Superior temporal gyrus (tissue), 1 donor: ENCODE data around the gene DISC1.
"Not testable (repeated sequence)": the region's sequence is repeated elsewhere in the genome, so short reads cannot be mapped to it uniquely, and the experiment has no call there.

Source experiments
- DNase-seq: peaks from one replicate; pipeline ENCODE4 v3.0.0-alpha.2; 2016; ENCODE audit errors: extremely low spot score

The DISC1 gene

DNA sequence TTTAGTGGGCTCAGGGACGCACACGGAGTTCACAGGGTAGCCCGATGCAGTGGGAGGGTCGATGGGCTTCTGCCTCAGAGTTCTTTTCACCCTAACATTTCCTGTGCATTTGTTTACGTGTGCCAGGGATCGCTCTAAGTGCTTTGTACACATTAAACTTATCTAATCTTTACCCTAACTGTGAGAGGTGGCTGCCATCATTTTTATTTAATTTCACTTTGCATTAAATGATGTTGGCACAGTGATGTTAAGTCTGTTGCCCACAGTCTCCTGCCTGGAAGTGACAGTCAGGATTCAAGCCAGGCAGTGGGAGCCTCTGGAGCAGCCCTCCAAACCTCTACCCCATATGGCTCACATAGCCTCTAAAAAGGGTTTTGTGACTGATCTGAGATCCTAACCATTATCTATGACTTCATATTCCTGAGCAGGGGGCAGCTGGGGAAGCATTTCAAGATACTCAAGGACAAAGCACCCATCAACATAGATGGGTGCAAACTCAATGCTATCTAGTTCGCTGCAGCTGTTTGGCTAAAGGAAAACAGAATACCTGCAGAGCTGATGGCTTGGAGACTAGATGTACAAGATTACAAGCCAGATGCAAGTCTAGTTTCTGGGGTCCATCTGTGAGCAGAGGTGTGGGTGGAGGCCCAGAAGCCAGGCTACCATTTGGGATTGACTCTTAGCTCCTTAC is 303.8 kb downstream of the DISC1 start:
- no peak for DNase-seq

DNA sequence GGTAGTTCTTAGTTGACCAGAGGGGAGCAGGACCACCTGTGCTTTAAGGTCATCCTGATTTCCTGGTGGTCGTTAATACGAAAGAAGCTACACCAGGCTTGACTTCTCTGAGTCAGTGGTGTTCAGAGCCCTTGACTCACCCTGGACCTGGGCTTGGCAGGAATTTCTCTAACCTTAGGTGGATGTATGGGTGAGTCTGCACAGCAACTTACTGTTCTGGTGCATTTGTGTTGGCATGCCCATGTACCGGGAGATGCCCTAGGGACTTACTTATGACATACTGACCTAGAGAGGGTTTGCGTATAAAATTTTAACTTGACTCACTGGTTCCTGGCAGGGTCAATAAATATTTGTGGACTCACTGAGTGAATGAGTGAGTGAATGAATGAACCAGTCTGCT is 304.6 kb downstream of the DISC1 start:
- DNase-seq = no peak

DNA sequence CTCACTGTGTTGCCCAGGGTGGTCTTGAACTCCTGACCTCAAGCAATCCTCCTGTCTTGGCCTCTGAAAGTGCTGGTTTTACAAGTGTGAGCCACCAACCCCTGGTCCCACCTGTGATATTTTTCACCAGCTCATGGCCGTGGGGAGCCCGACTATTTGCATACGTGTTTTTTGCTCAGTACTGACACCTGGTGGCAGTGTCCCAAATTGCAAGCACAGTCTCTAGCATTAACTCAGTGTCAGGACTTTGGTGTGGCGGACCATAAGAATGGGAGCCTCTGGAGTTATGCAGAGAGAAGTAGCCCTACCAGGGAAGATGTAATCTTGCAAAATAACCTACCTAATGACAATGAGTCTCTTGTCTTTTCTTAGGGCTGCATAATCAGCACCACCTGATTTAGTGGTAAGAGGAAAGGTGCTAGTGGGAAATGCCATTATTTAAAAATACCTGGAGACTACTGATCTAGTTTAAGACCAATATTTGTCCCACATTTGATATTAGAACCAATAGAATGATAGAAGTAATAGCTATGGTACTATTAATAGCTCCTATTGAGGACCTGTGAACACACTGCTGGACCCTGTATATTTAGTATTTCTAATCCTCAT is 305.4 kb downstream of the DISC1 start:
- no peak for DNase-seq

DNA sequence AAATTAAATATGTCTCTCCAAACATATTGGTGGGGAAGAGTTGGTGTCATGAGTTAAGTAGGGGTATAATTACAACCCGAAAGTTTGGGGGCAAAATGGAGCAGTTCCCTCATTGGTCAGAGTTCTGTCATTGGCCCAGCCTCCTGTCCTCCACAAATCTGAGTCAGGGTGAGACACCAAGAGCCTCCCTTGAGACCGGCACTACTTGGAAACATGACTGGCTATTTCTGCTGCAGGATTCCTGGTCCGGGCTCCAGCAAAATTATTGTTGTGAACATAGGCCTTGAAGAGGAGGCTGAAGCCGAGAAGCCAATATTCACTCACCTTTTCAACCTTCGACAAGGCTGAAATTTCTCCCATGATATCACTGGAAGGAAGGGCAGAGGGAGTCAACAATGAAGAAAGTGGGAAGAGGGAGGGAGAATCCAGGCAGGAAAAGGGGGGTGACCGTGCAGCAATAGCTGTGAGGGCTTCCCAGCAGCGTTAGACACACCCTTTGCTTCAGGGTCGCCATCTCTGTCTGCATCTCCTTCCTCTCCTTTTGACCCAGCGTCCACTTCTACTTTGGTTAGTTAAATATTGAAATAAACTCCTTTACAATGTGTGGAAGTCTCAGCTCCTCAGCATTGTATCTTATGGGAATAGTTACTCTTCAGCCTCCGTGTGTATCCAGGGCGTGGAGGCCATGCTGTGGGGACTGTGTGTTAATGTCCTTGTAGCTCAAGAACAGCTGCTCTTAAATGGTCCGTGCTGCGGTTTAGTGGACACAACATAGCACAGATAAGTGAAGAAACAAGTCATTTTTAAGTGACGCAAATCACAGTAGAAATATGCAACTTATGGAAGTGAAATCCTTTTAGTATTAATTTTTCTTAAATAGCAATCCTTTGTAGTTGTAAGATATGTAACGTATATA is 307.4 kb downstream of the DISC1 start:
- DNase-seq = no peak

DNA sequence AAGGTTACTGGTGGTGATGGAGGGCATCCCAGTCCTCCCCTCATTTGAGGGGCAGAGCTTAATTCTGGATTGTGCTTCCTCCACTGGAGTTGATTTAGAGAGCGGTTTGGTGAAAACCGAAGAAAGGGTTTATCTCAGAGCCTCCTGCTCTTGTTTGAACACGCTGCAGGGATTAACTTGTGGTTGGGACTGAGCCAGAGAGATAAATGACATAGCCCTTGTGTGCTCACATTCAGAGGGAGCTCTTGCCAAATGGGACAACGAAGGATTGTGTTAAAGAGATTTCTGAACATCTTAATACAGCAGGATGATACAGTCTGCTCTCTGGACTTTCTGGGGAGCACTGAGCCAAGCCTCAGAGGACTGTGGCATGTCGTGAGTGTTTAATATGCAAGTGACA is 308.2 kb downstream of the DISC1 start:
- no peak for DNase-seq

DNA sequence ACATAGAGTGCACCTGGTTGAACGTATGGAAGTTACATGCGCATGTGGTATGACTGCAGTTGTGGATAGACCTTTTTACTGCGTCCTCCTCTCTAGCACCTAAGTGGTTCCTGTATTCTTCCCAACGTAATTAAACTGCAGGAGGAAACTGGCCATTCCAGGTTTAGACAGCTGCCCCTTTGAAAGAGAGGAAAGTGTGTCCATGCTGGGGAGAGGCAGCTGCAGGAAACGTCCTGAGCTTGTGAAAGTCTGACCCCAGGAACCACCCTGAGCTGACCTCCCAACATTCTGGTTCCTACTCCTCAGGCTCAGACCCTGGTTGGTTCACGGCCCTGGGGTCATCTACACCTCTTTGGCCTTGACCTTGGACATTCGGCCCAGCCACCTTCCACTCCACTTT is 309.3 kb downstream of the DISC1 start:
- no peak for DNase-seq

DNA sequence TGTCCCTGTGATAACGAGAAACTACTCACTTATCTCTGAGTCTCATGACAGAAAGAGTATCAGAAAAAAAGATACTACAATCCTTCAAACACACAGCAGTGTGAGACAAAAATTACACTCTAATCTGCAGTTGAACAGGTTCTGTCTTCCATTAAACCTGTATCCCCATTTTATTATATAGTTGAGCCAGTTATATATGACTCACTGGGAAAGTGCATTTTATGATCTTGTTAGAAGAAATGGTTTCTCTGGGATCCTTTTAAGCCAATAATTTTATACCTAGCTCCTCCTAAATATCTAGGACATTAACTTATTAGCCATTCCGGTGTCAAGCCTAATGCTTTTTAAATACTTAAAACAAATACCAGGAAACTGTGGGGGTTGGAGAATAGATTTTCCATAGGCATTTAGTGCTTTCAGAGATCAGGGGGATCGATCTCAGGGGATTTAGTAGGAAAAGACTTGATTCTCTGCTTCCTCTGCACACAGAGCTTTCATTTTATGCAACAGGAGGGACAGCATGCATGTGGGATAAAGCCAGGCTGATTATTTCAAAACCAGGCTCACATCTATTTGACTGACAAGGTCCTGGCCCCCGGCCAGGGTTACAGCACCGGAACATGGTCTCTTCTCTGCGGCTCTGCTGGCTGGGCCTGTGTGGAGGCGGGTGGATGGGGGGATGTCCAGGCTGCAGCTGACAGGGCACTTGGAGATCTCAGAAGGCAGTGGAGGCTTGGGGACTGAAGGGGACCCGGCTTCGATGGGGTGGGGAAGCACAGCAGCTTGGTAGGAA is 310.6 kb downstream of the DISC1 start:
- no peak for DNase-seq

DNA sequence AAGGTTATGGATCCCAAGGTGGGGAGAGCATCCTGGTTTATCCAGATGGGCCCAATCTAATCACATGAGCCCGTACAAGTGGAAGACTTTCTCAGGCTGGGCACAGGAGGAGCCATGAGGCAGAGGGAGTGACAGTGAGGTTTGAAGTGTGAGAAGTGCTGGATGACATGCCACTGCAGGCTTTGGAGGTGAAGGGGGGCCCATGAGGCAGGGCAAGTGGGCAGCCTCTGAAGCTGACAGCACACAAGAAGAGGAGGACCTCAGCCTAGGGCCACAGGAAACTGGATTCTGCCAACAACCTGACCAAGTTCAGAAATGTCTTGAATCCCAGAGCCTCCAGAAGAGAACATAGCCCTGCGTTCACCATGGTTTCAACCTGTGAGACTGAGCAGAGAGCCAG is 311.6 kb downstream of the DISC1 start:
- DNase-seq = no peak

DNA sequence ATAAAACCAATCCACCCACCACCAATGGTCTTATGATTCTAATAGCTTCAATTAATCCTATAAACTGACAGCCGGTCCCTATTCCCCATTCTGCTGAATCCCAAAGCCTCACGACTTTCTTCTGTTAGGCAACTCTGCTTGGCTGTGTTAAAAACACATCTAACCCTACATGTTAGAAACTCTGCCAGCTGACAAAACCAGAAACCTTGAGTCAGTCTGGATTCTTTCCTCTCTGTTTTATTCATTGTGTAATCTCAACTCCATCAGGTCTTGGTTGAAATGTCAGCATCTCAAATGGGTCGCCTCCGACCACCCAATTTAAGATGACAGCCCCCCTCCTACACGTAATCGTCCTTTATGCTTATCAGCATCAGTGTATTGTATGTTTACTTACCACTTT is 312.1 kb downstream of the DISC1 start:
- no peak for DNase-seq

DNA sequence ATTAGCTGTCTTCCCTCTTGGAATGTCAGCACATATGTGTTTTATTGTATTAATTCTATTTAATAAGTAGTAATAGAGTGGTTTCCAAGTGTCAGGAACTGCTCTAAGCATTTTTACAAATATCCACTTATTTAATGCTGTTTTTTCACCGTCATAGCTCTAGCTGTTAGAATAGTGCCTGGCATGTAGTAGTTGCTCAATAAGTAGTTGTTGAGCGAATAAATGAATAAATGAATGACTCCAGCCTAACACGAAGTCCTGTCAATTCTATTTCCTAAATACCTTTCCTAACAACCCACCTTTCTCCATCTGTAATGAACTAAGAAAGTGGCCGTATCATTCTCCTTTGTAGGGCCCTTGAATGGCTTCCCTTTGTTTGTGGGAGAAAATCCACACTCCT is 312.5 kb downstream of the DISC1 start:
- DNase-seq = no peak

DNA sequence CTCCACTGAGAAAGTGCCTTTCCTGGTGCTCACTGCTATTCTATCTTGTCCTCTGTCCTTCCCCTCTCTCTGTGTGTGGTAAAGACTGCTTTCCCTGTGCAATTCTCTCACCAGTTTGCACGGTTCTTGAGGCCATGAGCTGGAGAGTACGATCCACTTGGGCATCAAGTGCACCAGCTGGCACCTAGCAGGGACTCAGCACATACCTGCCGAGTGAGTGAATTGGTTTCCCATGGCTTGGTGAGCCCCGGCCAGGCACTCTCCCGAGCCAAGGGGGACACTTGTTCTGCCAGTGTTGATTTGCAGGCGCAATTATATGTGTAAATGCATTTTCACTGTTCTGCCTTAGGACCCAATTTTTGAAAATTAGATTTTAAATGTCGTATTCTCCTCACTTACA is 313.5 kb downstream of the DISC1 start:
- no peak for DNase-seq

DNA sequence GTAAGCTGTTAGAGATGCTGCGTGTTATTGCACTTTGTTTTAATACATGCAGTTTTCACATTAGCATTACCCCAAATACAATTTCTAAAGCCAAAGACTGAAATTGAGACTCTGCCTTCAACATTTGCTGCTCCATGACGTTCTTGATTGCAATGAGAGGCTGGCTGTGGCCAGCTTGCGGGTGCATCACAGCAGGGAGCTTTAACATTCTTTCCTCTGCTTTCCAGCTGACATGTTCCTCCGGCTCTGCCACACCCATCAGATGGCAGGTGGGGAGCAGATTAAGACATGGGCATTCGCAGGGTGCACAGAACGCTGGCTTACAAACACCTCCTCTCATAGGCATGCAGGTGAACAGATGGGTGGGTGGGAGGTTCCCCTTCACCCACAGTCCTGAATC is 314.1 kb downstream of the DISC1 start:
- no peak for DNase-seq

DNA sequence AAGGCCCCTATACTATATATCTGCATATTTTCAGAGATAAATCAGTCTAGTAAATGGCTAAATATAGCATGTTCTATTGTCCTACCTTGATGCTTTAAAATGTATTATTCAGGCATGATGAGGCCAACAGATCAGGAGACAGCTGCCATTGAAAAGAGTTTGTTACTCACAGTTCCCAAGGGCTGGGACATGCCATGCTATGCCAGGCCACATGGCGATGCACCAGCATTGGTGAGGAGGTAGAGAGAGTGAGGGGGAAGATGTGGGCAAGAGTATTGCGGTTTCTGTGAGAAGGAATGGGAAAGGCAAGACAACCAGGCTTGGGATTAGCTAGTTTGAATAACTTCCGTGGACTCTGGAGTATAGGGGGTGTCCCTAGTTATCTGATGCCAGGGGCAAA is 316.5 kb downstream of the DISC1 start:
- DNase-seq = no peak

DNA sequence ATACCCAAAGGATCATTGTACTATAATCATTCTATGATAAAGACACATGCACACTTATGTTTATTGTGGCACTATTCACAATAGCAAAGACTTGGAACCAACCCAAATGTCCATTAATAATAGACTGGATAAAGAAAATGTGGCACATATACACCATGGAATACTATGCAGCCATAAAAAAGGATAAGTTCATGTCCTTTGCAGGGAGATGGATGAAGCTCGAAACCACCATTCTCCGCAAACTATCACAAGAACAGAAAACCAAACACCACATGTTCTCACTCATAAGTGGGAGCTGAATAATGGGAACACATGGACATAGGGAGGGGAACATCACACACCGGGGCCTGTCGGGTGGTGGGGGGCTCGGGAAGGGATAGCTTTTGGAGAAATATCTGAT is 321.5 kb downstream of the DISC1 start:
- DNase-seq = not testable (repeated sequence)

DNA sequence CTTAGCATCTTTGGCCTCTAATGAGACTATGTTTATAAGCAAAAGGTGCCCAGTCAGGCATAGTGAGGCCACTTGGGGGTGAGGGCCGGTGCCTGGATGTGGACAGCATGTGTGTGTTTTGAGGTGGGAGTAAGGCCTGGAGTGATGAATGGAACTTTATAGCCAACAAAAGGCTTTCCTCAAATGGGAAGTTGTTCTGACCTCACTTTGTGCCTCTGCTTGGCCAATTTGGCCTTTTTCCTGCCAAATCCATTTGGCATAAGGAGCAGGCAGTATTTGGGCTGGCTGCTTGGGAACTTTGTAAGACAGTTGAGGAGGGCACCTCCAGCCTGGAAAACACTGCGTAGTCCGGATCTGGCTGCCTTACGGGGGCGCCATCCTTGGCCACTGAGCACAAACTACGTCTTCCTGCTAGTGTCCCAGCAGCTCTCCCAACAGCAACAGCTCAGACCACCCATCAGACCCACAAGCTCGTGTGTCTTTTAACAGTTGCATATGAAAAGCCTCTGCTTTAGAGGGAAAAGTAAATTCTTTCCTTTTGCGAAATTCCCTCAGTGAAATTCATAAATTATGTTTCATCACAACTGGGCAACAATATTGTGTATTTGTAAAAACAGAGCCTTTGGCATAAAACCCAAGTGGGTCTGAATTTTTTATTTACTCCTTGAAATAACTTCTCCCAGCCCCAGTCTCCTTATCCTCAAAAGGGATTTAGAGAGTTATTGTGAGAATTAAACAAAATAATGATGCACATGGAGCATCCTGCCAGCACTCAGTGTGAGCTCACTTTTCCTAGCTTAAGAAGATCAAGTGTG is 322.9 kb downstream of the DISC1 start:
- no peak for DNase-seq

DNA sequence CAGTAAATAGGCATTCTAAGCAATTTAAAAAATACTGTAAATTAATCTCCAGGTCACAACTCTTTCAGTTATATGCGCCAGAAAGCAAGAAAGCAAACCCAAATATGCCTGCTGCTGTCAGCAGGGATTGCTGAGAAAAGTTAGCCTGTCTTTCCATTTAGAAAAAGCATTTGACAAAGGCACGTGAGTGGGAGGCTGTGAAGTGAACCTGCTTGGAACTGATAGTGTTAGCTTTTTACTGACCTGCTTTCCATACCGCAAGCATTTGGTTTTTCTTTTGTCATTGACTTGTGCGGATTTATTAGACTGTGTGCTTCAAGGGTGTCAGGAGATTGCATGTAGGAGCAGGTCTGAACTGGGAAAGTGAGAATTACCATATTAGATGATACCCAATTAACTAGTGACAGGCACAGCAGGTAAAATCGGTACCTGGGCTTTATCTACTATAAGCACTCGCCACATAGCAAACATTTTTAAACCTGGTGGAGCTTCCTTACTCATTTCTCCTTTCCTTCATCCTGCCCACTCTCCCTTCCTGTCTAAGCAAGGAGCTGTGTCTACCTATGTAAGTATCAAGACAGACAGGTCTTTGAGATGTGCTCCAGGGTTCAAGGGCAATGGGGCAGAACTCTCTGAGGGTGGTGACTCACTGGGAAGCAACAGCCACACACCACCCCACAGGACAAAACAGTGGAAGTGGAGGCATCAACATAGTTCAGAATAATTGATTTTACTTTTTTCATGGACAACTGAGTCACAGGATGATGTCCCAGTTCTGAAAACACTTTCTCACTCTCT is 323.9 kb downstream of the DISC1 start:
- no peak for DNase-seq

DNA sequence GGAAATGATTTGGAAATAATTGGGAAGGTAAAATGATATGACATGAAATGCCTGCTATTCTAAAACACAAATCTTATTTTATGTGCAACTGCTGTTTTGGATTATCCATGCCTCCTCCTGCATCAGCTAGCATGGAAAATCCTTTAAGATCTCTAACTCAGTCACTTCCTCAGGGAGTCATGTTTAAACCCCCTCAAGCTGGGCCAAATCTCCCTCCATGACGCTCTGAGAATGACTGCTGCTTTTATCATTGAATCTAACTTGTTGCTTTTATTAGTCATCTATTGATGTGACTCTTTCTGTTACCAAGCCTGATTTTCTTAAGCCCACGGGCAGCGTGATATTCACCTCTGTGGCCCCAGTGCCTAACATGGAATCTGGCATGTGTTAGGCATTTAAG is 324.8 kb downstream of the DISC1 start:
- no peak for DNase-seq

DNA sequence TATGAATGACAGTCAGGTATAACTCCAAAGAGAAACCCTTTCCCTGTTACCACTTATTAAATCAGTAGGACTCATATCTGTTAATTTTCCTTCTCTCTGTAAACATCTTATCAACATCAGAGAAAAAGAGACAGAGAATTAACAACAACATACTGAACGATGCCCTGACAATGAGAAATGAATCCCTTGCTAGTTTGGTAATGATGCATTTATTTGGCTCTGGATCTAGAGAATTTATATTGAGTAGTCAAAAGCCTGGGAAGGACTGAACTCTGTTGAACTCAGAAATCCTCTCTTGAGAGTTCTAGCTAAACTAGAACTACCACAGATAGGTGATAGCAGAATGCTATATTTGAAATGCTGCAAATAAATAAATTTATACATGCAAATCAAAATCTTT is 325.6 kb downstream of the DISC1 start:
- no peak for DNase-seq

DNA sequence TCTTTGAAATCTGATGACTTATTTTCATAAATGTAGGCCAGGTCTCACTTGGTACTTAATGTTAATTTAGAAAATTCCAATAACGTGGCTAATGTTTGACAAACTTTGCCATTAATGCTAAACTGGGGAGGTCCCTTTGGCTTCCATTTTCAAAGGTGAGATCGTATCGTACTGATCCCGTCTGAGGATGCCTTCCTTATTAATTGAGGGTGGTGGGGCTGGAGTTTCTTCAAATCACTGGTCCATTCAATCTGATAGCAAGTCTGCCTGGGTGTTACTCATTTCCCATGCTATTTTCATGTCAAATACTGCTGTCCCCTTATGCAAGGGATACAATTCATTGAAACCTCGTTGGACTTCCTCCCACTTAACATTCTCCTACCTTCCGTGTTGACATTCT is 327.1 kb downstream of the DISC1 start:
- DNase-seq = no peak

DNA sequence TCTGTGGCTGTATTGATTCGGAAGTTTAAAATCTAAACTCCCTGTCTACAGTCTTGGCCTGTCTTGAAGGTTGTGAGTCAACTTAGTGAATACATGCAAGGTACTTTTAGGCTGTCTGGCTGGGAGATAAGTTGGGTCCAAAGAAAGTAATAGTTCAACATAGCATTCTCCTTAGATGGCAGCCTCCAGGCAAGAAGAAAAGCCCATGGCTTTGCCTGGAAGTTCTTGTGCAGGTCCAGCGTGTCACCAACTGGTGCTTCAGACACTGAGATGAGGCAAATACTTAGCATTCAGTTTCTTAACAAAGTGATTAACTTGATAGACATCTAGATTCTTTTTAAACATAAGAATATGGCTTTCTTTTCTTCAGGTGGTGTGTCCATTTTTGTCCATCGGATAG is 328.2 kb downstream of the DISC1 start:
- no peak for DNase-seq
